Esophagus squamous epithelium (tissue), 4 donors: ENCODE measurements around the gene CRYBG1.

Source experiments
- CTCF ChIP-seq, 6 experiments: fragments of 450-650 bp in 4 of 6; fragments of 200-600 bp in 2 of 6; sonication (generic) in 2 of 6; IDR thresholded peaks; one replicate each; pipeline ENCODE4 v1.5.1; 2016 to 2019; ENCODE audit warnings: antibody characterized with exemption in 6 of 6, mild to moderate bottlenecking in 4 of 6, moderate library complexity in 4 of 6
- POLR2A ChIP-seq, 4 donors: fragments of 450-650 bp; IDR thresholded peaks; one replicate each; pipeline ENCODE4 v1.6.1; 2017; ENCODE audit warnings: antibody characterized with exemption in 4 of 4, mild to moderate bottlenecking in 4 of 4, moderate library complexity in 3 of 4

- TF ChIP-seq CTCF (IDR thresholded peaks at IDR 0.05), result no peak
- no peak for TF ChIP-seq POLR2A (IDR thresholded peaks at IDR 0.05)
Measured at GRCh38 chr6:106511288-106512047, 151.0 kb downstream of the CRYBG1 start.
